CD4-positive, alpha-beta T cell (primary cell): ENCODE data around the gene NFKBIZ. TPM values are rescaled to one million over a fixed set of nuclear protein-coding genes. Genes with fewer than 3 reads are reported as not detected.

Experiments used
- ATAC-seq: fragments of 200-7000 bp; cut with Tn5 transposase; one replicate; pipeline ENCODE4 v1.10.0; 2022; ENCODE audit warnings: mild to moderate bottlenecking; ENCODE audit not compliant: poor library complexity
- CTCF ChIA-PET: fragments of 350-600 bp; sonication (Branson Sonifier 250); formaldehyde crosslinking; loops from one replicate; lab custom pipeline; 2021; ENCODE audit warnings: antibody characterized with exemption, inconsistent platforms; lab: Charles Lee
- POLR2A ChIA-PET: fragments of 350-600 bp; sonication (Branson Sonifier 250); formaldehyde crosslinking; loops from one replicate; lab custom pipeline; 2021; ENCODE audit warnings: antibody characterized with exemption, inconsistent platforms; lab: Charles Lee
- DNase-seq, 14 experiments: peaks; one replicate each; pipeline ENCODE4 v3.0.0-alpha.2; 2013 to 2020; ENCODE audit warnings: mixed read lengths in 2 of 14
- H3K27ac ChIP-seq, 2 donors: one replicate each; pipeline versions ENCODE4 v1.5.1 to v1.7.0; 2013; ENCODE audit warnings: low read length in 2 of 2, low read depth in 1 of 2, mild to moderate bottlenecking in 1 of 2
- H3K27me3 ChIP-seq, 2 experiments: 1 replicate in 1 of 2; 2 replicates in 1 of 2; pipeline versions ENCODE4 v1.6.1 to v1.7.0; 2013; ENCODE audit warnings: low read length in 2 of 2, control low read depth in 1 of 2, mild to moderate bottlenecking in 1 of 2, moderate library complexity in 1 of 2; ENCODE audit not compliant: insufficient read depth in 2 of 2, control insufficient read depth in 1 of 2
- H3K36me3 ChIP-seq: one replicate; pipeline ENCODE4 v1.6.1; 2013; ENCODE audit warnings: low read length, control low read depth; ENCODE audit not compliant: insufficient read depth
- H3K4me1 ChIP-seq: one replicate; pipeline ENCODE4 v1.6.1; 2013; ENCODE audit warnings: low read length, control low read depth; ENCODE audit not compliant: insufficient read depth
- H3K4me3 ChIP-seq: one replicate; pipeline ENCODE4 v1.5.1; 2013; ENCODE audit warnings: mild to moderate bottlenecking, low read length, moderate library complexity
- H3K9me3 ChIP-seq, 2 experiments: 1 replicate in 1 of 2; 2 replicates in 1 of 2; pipeline versions ENCODE4 v1.6.1 to v1.7.0; 2013; ENCODE audit warnings: low read length in 2 of 2, mild to moderate bottlenecking in 2 of 2, control low read depth in 1 of 2, moderate library complexity in 1 of 2; ENCODE audit not compliant: control insufficient read depth in 1 of 2, insufficient read depth in 1 of 2
- H3K27ac Mint-ChIP-seq: one replicate; pipeline ENCODE4 v1.8.0; 2020; ENCODE audit warnings: mixed read lengths
- H3K27me3 Mint-ChIP-seq: one replicate; pipeline ENCODE4 v1.8.0; 2021; ENCODE audit warnings: mixed read lengths
- H3K36me3 Mint-ChIP-seq: one replicate; pipeline ENCODE4 v1.8.0; 2021; ENCODE audit warnings: low read depth, mixed read lengths
- H3K4me1 Mint-ChIP-seq: one replicate; pipeline ENCODE4 v1.8.0; 2021; ENCODE audit warnings: low read depth, mixed read lengths
- H3K4me3 Mint-ChIP-seq: one replicate; pipeline ENCODE4 v1.8.0; 2020; ENCODE audit warnings: mild to moderate bottlenecking, mixed read lengths
- H3K9me3 Mint-ChIP-seq: one replicate; pipeline ENCODE4 v1.8.0; 2020; ENCODE audit warnings: mixed read lengths
- CTCF ChIP-seq: fragments of 200-600 bp; IDR thresholded peaks from one replicate; pipeline ENCODE4 v1.8.0; 2022; ENCODE audit warnings: antibody characterized with exemption, mild to moderate bottlenecking
- intact Hi-C, 2 experiments: fragments of 100-400 bp; cut with DNase I in 1 of 2; cut with micrococcal nuclease in 1 of 2; formaldehyde crosslinking; loops; one replicate each; pipeline versions ENCODE4 v1.15.1 to v1.9.0; 2023 to 2025; cut with DNase I, micrococcal nuclease
- total RNA-seq, 174 experiments: library from RNA in 2 of 174; stranded (reverse) in 2 of 174; gene quantifications; one replicate each; pipeline ENCODE4 v1.2.3 and lab custom pipeline; 2021 to 2026

NFKBIZ gene
- total RNA-seq, 2 experiments from 2014 or later, result 438 to 451 TPM

DNA sequence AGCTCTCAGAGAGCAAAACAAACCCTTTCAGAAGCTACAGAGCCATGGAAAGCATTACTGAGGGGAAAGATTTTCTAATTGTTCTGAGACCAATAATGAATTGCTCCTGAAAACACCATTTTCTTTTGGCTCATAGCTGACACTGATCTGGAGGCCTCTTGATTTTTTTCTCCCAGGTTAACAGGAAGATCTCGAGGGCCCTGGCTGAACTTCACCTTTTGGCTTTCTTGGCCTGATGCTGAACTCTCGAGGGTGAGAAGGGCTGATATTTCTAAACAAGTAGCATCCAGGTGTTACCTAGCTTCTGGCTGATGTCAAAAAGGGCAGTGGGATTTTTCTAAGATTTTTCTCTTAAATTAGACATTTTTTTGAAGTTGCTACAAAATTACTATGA is 19.9 kb upstream of the NFKBIZ start:
- ChIA-PET CTCF (interaction anchor here (1.5 to 1.9 kb wide), 2 partner anchors 27 to 400 kb away, joined by 3 to 5 read pairs; no protein-coding TSS in a partner anchor), POLR2A (interaction anchor here (0.8 to 6.7 kb wide), 7 partner anchors 9 to 105 kb away, joined by 3 to 221 read pairs (median 3); partner anchors contain the start of genes CEP97, NFKBIZ and NXPE3)
- Histone ChIP-seq H3K27me3 (no peaks in the 10 kb centered on the region), H3K4me1 (peaks cover 42% of the 10 kb centered on the region), H3K36me3 (no peaks in the 10 kb centered on the region), H3K4me3 (peak overlapping the region; percentile 2), H3K9me3 (no peaks in the 10 kb centered on the region), H3K27ac (peak overlapping the region; percentile 90 to 93)
- Mint-ChIP-seq H3K9me3 (no peaks in the 10 kb centered on the region), H3K4me3 (peak overlapping the region; percentile 98), H3K27ac (peak overlapping the region; percentile 99), H3K4me1 (peaks cover 83% of the 10 kb centered on the region), H3K36me3 (peaks cover 18% of the 10 kb centered on the region), H3K27me3 (no peaks in the 10 kb centered on the region)
- ATAC-seq (no peak), DNase-seq (no peak)
- intact Hi-C loops, result loop anchor here in 1 of 2 experiments (5.0 kb wide), 2 partner anchors 33 to 108 kb away; no protein-coding TSS in a partner anchor
- TF ChIP-seq CTCF, result no peak

DNA sequence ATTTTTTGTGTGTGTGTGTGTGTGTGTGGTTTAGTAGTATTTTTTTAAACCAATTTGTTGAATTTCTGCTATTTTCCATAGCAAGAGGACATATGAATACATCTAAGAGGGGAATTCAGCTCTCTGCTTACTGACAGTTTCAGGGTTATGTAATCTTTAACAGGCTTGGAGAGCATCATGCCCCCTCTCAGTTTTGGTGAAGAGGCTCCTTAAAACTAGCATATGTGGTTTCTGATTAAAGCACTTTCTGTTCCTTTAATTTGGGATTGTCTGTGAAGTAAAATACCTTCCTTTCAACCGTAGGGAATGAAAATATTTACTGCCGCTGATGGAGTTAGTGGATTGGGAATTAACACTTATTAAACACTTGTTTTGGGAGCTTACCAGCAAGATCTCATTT is 19.4 kb upstream of the NFKBIZ start:
- Mint-ChIP-seq H3K4me1 (peaks cover 87% of the 10 kb centered on the region), H3K4me3 (peak overlapping the region; percentile 98), H3K36me3 (peaks cover 14% of the 10 kb centered on the region), H3K27me3 (no peaks in the 10 kb centered on the region), H3K27ac (peak overlapping the region; percentile 99), H3K9me3 (no peaks in the 10 kb centered on the region)
- peak overlapping the region in 1 of 2 donors; percentile 93 for H3K27ac ChIP-seq
- no peaks in the 10 kb centered on the region for H3K9me3 ChIP-seq
- intact Hi-C loops, result loop anchor here (2.0 to 5.0 kb wide), 3 partner anchors 17 to 107 kb away; no protein-coding TSS in a partner anchor
- ATAC-seq, result no peak
- ChIA-PET POLR2A (interaction anchor here (0.8 to 6.7 kb wide), 7 partner anchors 9 to 106 kb away, joined by 3 to 221 read pairs (median 3); partner anchors contain the start of genes CEP97, NFKBIZ and NXPE3), CTCF (interaction anchor here (1.5 to 1.9 kb wide), 2 partner anchors 27 to 399 kb away, joined by 3 to 5 read pairs; no protein-coding TSS in a partner anchor)
- H3K36me3 ChIP-seq, result no peaks in the 10 kb centered on the region
- no peak overlapping the region for H3K4me3 ChIP-seq
- peaks cover 42% of the 10 kb centered on the region for H3K4me1 ChIP-seq
- DNase-seq, result peak in 2 of 14 experiments; percentile 35 to 40
- no peaks in the 10 kb centered on the region for H3K27me3 ChIP-seq
- TF ChIP-seq CTCF, result no peak

- H3K27me3 ChIP-seq, result no peaks in the 10 kb centered on the region
- no peaks in the 10 kb centered on the region for H3K9me3 Mint-ChIP-seq
- H3K27ac ChIP-seq, result no peak overlapping the region
- no peak overlapping the region for H3K4me3 Mint-ChIP-seq
- DNase-seq, result peak in 1 of 14 experiments; percentile 9
- H3K27me3 Mint-ChIP-seq, result no peaks in the 10 kb centered on the region
- H3K4me1 ChIP-seq, result peaks cover 26% of the 10 kb centered on the region
- no peaks in the 10 kb centered on the region for H3K9me3 ChIP-seq
- no peaks in the 10 kb centered on the region for H3K36me3 Mint-ChIP-seq
- ChIA-PET POLR2A (interaction anchor here (2.5 kb wide), 1 partner anchor 16 kb away, joined by 10 read pairs; the partner anchor contains the start of gene NFKBIZ), CTCF (no interaction called here)
- intact Hi-C loops, result no loop called here
- H3K36me3 ChIP-seq, result no peaks in the 10 kb centered on the region
- no peak for ATAC-seq
- H3K4me1 Mint-ChIP-seq, result peaks cover 64% of the 10 kb centered on the region
- no peak for TF ChIP-seq CTCF
- no peak overlapping the region for H3K4me3 ChIP-seq
- peak overlapping the region; percentile 32 for H3K27ac Mint-ChIP-seq
These were observed 15.8 kb upstream of the NFKBIZ start for GRCh38 chr3:101833446-101833974.
